Uterus (tissue), 2 donors: ENCODE results near the gene CACNA2D4.

Experiments used
- POLR2A ChIP-seq, 2 donors: fragments of 450-650 bp; IDR thresholded peaks; one replicate each; pipeline ENCODE4 v1.6.1; 2016; ENCODE audit warnings: antibody characterized with exemption in 2 of 2, mild to moderate bottlenecking in 1 of 2, moderate library complexity in 1 of 2
- TF ChIP-seq, protein P1 (sequence below), 4 experiments: fragments of 200-600 bp in 2 of 4; fragments of 450-650 bp in 2 of 4; sonication (generic) in 2 of 4; IDR thresholded peaks; one replicate each; pipeline ENCODE4 v1.5.1; 2016 to 2019; ENCODE audit warnings: antibody characterized with exemption in 4 of 4, mild to moderate bottlenecking in 2 of 4, moderate library complexity in 1 of 4

DNA sequence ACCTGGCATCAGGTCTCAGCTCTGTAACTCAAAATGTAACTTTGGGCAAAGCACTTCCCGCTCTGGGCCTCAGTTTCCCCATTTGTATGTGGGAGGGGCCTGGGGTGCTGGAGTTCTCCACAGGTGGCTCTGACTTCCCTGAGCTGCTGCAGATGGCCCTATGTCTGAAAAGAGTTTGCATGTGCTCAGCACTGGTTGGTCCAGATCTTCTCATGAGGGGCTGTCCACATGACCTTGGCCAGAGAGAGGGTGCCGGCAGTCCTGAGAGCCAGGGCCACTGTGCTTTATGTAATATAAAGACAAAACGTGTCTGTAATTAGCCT, 7.2 kb upstream of the CACNA2D4 start:
- no peak for TF ChIP-seq POLR2A (IDR thresholded peaks at IDR 0.05)
- TF ChIP-seq, protein P1, sequence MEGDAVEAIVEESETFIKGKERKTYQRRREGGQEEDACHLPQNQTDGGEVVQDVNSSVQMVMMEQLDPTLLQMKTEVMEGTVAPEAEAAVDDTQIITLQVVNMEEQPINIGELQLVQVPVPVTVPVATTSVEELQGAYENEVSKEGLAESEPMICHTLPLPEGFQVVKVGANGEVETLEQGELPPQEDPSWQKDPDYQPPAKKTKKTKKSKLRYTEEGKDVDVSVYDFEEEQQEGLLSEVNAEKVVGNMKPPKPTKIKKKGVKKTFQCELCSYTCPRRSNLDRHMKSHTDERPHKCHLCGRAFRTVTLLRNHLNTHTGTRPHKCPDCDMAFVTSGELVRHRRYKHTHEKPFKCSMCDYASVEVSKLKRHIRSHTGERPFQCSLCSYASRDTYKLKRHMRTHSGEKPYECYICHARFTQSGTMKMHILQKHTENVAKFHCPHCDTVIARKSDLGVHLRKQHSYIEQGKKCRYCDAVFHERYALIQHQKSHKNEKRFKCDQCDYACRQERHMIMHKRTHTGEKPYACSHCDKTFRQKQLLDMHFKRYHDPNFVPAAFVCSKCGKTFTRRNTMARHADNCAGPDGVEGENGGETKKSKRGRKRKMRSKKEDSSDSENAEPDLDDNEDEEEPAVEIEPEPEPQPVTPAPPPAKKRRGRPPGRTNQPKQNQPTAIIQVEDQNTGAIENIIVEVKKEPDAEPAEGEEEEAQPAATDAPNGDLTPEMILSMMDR (IDR thresholded peaks at IDR 0.05) = no peak
